ENCODE results near the gene USH1G.

The USH1G gene

DNA sequence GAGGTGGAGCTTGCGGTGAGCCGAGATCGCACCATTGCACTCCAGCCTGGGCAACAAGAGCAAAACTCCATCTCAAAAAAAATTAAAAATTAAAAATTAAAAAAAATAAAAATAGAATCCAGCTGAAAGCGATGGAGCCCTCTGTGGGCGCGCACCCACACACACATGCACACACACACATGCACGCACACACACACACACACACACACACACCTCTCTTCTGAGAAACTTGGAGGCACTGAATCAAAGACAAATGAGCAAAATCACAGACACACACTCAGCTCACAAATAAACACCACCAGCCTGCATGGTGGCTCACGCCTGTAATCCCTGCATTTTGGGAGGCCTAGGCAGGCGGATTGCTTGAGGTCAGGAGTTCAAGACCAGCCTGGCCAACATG, 20.0 kb downstream of the USH1G start:
- no peak for DNase-seq (ENCODE audit: low spot score)

- no peak for DNase-seq (ENCODE audit: low spot score)
These were observed 21.5 kb downstream of the USH1G start for GRCh38 chr17:74901353-74902135.

- DNase-seq (ENCODE audit: low spot score), result no peak
These were observed 22.8 kb downstream of the USH1G start for GRCh38 chr17:74900208-74900607.

DNA sequence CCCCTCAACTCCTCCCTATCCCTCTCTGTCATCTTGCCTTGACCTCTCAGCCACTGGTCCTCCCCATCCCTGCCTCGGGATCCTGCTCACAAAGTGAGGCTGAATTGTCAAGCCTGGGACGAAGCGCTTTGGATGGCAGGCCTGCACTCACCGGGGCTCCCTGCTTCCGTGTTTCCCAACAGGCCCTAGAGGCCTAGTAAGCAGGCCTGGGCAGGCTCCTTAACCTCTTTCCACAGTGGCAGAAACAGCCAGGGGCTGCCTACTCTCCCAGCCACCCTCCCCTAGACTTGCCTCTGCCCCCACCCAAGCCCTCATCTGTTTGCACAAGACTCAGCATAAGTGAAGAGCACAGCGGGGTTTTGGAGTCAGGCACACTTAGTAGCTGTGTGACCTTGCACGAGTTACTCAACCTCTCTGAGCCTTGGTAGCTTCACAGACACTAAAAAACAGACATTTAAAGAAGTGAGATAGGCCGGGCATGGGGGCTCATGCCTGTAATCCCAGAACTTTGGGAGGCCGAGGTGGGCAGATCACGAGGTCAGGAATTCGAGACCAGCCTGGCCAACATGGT, 24.6 kb downstream of the USH1G start:
- DNase-seq (ENCODE audit: low spot score), result no peak

DNA sequence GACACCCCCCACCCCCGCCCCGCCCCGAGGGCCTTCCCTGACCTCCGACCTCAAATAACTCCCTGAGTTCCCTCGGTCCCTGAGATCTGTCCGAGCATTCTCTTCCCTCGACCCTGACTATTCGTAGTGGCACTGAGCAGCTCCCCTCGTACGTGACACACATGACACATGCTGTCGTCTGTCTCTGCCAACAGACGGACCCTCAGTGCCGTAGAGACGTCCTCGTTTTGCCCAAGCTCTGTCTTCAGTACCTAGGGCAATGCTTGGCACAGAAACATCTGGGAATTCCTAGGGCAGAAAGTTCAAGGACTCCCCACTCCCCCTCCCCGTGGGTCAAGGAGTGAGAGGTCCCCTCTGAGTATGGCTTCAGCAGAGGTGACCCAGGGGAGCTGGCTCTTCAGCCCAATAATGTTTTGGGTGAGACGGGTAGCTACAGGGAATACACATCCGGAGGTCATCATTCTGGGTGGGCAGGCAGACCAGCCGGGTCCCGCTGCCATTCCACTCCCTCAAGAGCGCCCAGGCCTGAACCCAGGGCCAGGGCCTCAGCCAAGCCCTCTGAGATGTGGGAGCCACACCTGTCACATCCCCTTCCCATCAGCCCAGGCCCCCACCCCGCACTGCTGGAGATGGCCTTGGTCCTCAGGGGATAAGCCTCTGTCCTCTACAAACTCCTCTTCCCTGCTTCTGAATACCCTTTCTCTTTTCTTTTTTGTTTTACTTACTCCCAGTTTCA, 29.0 kb downstream of the USH1G start:
- no peak for DNase-seq (ENCODE audit: low spot score)

DNA sequence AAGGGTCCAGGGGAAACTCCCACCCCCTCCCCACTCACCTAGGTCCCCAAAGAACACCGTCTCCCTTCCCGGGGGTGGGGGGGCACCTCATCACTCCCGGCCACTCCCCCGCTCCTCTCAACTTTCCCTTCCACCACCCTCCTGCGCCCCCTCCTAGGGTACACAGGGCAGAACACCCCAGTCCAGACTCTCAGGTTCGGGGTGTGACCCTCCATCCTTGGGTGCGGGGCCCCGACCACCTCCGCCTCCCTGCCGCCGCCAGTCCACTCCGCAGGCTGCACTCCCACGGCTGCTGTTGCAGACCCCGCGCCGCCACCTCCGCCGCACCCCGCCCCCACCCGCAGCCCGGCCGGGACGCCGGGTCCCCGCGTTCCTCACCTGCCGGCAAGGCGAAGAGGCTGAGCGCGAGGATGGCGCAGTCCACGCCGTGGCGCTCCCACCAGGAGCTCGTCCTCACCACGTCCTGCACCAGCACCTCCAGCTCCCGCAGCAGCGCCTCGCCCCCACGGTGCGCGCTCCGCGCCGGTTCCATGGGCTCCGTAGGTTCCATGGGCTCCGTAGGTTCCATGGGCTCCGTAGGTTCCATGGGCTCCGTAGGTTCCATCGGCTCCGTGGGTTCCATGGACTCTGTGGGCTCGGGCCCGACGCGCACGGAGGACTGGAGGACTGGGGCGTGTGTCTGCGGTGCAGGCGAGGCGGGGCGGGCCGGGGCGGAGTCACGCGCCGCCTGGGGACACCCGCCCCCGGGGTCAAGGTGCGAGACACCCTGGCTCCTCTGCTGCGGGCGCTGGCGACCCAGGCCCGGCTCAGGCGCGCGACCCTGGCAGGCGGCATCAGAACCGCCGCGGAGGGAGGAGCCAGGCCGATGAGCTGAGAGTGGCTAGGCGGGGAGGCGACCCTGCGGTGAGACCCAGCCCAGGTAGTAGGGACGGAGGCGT, 29.8 kb downstream of the USH1G start, which contains the start of gene FADS6:
FADS6 (minus strand) TSS at position 660 of the 938 bp plus-strand sequence; CDS start at position 622, 38 bp downstream.
- DNase-seq (ENCODE audit: low spot score), result no peak

DNA sequence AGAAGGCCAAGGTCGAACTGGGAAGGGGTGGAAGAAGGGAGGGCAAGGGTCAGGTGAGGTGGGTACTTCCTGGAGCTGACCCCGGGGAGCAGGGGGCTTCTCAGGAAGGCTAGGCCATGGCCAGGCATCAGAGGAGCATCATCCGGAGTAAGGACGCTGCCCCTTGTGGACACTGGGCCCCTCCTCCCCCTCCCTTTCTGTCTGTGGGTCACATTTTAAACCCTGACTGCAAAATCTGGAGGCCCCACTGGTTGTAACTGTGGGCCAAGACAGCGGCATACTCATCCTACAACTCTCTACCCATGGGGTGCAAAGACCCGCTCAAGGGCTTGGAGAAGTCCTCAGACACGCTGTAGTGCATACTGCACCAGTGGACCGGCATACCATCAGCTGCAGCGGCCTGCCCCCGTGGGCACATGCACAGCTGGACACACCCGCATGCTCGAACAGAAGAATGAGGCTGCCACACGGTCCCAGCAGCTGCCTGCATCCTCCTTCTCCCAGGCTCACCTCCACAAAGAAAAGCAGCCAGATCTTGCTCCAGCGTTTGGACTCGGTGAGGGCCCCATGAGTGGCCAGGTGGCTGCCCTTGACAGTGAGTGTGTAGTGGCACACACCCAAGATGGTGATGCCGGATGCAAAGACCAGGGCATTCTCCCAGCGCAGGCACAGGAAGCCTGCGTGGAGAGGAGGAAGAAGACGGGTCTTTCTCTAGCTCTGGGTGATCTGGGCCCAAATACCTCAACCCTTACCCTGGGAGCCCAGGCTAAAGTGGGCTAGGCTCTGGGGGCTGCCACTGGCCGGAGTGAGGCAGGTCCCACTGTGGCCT, 30.8 kb downstream of the USH1G start:
- no peak for DNase-seq (ENCODE audit: low spot score)

GRCh38 chr17:74890554-74890953, 32.5 kb downstream of the USH1G start:
- DNase-seq (ENCODE audit: low spot score), result no peak

DNA sequence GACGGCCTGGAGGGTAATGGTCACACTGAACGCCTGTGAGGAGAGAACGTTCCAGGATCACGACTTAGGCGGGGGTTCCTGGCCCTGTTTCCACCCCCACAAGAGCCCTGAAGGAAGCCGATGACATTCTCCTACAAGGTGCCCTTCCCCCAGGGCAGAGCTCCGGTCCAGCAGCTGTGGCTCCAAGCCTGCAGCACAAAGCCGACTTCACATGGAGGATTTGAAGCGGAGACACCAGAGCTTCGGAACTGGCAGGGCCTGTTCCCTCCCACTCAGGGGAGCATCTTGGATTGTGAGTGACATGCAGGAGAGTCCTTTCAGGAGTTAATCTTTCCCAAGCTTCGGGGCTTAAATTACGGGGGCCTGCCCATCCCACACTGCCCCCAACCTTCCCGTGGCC, 34.6 kb downstream of the USH1G start:
- DNase-seq (ENCODE audit: low spot score), result no peak

GRCh38 chr17:74883241-74883745, 39.8 kb downstream of the USH1G start:
- no peak for DNase-seq (ENCODE audit: low spot score)

DNA sequence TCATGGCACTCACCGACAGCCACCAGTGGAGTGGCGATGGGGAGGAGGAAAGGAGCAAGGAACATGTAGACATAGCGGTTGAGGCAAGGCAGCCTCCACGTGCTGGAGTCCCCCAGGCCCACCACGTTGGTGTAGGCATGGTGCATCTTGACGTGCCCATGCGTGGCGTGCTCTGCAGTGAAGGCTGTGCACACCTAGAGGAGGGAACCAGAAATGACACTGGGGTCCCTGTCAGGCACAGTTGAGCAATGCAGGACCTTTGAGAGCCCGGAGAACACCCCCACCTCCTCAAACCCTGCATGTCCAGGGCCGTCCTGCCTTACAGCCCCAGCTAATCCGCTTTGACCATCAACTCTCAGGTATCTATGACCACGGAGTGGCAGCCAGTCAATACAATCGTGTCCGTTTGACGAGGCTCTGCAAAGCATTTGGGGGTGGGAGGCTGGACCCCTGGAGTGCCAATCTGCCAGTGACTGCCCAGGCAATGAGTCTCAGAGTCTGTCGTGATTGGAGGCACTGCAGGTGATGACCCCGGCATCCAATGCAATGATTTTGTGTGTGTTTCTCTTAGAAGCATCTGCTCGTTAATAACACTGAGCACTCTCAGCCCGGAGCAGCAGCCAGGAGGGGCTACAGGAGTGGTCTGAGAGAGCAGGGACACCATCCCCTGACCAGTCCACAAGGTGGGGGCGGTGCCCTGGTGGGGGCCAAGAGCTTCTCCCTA, 40.4 kb downstream of the USH1G start:
- DNase-seq (ENCODE audit: low spot score), result no peak

DNA sequence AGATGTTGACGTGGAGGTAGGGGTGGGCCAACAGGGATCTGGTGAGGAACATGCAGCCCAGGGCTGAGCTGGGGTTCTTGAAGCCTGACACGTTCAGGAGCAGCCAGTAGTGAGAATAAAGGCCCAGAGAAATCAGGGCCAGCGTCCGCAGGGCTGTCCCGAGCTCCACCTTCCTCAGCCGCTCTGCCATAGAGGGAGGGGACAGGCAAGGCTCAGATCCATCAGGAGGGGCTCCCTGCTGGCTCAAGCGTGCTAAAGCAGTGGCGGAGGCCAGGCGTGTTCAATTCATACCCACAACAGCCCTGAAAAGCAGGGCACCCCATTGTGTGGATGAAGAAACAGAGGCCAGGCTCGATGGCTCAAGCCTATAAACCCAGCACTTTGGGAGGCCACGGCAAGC, 42.0 kb downstream of the USH1G start:
- DNase-seq (ENCODE audit: low spot score), result no peak

- no peak for DNase-seq (ENCODE audit: low spot score)
These were observed 43.7 kb downstream of the USH1G start for GRCh38 chr17:74879308-74879707.

- DNase-seq (ENCODE audit: low spot score), result no peak
These were observed 44.4 kb downstream of the USH1G start for GRCh38 chr17:74878658-74879057.

DNA sequence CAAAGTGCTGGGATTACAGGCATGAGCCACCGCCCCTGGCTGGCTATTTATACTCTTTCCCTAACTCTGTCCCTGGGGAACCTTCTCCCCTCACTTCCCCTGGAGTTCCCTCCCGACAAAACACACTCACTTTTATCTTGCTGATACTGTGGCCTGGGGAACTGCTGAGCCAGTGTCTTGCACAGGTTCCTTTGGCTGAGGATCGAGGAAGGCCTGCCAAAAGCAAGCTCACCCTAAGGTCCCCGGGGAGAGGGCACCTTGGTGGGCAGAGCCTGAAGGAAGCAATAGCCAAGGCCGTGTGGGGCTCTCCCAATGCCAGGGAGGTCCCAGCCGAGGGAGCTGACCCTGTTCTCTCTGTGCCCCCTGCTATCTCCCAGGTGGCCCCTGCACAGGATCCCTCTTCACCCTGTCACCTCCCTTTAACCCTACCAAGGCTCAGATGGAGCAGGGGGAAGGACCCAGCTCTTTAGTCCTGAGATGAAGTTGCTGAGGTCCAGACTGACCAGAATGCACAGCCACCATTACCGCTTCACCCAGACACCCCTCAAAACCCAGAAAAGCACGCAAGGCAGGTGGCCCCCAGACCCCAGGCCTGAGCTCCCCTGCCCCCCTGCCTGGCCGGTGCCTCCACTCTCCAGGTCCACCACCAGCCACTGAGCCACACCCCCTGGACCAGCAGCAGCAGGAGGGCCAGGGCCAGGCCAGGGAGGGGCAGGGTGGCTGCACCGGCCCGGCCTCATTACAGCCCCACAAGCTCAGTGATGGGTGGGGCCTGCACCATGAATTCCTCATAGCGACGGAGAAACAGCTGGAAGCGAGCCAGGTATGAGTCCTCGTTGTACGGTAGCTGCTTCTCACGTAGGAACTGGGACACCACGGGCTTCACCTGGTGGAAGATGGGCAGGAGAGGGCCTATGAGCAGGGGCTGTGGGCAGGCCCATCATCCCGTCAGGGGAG, 45.2 kb downstream of the USH1G start:
- no peak for DNase-seq (ENCODE audit: low spot score)

GRCh38 chr17:74875977-74876593, 47.0 kb downstream of the USH1G start:
- no peak for DNase-seq (ENCODE audit: low spot score)

DNA sequence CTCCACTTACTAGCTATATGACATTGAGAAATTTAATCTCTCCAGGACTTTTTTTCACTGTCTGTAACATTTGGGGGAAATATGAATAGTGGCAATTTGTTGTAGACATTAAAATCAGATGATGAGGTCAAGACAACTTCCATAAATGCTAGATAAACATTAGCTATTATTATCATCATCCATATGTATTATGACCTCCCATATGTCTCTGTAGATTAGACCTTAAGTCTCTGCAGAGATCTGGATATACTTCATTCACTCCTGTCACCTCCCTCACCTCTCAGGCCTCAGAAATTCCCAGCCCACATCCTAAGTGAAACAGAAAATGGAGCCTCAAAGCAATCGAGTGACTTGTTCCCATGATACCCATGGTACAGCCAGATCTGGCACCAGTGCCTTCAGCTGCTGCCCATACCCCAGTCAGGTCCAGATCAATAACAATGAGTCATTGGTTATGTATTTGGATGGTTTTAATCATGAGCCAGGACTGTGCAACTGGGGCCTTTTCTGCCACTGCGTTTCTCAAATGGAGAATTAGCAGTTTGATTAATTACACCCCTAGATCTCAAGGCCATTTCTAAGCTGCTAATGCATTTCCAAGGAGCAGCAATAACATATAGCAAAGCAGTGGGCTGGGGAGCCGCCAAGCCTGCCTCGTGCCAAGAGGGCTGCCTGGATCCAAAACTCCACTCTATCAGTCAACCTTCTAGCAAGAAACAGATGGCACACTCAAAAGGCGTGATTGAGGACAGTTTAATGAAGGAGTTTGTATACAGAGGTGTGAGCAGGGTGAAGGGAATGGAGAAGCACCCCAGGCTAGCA, 47.7 kb downstream of the USH1G start:
- DNase-seq (ENCODE audit: low spot score), result no peak

DNA sequence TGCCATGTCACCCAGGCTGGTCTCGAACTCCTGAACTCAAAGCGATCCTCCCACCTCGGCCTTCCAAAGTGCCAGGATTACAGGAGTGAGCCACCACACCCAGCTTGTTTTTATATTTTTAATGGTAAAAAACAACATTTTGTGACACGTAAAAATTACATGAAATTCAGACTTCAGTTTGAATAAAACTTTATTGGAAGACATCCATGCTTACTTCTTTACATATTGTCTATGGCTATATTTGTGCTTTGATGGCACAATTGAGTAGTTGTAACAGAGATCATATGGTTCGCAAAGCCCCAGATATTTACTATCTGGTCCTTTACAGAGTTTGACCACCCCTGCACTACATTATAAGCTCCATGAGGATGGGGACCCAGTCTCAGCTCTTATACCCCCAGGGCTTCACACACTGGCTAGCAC, 48.4 kb downstream of the USH1G start:
- DNase-seq (ENCODE audit: low spot score), result no peak
